HEK293 (cell line): ENCODE results near the gene PRKCA.

Experiments used
- CTCF ChIA-PET: fragments of 350-600 bp; formaldehyde crosslinking; extraction: SDS; loops from one replicate; lab custom pipeline; 2021; ENCODE audit warnings: antibody characterized with exemption; lab: Yijun Ruan, JAX
- POLR2A ChIA-PET: fragments of 300-600 bp; formaldehyde crosslinking; extraction: SDS; loops from one replicate; lab custom pipeline; 2020; ENCODE audit warnings: antibody characterized with exemption, inconsistent platforms; lab: Yijun Ruan, JAX
- H3K27ac ChIP-seq: fragments of 200-500 bp; sonication (Bioruptor generic); 2 replicates; pipeline ENCODE4 v1.5.1; 2014; ENCODE audit warnings: low read depth, low read length, control low read depth, inconsistent platforms; ENCODE audit errors: extremely low read depth
- H3K36me3 ChIP-seq, 2 experiments: fragments of 200-500 bp in 1 of 2; sonication (Bioruptor generic) in 1 of 2; 1 replicate in 1 of 2; 2 replicates in 1 of 2; pipeline ENCODE4 v1.5.1; 2014 to 2017; ENCODE audit warnings: inconsistent platforms in 2 of 2, low read length in 2 of 2; ENCODE audit not compliant: control insufficient read depth in 2 of 2, insufficient read depth in 1 of 2
- H3K4me1 ChIP-seq: fragments of 200-500 bp; sonication (Bioruptor generic); 2 replicates; pipeline ENCODE4 v1.5.1; 2014; ENCODE audit warnings: mild to moderate bottlenecking, low read length, inconsistent platforms; ENCODE audit not compliant: control insufficient read depth, insufficient read depth
- H3K4me3 ChIP-seq: 2 replicates; pipeline ENCODE4 v1.5.1; 2011; ENCODE audit warnings: low read depth, mild to moderate bottlenecking, control low read depth, low read length, moderate library complexity
- H3K9me3 ChIP-seq: fragments of 200-500 bp; sonication (Bioruptor generic); 2 replicates; pipeline ENCODE4 v1.5.1; 2014; ENCODE audit warnings: low read depth, low read length, inconsistent platforms; ENCODE audit not compliant: control insufficient read depth, insufficient read depth
- FEZF1 ChIP-seq: fragments of 450-650 bp; formaldehyde crosslinking; IDR thresholded peaks from 2 replicates; pipeline ENCODE4 v1.5.1; 2016; ENCODE audit warnings: missing biosample characterization, missing genetic modification characterization
- GLIS1 ChIP-seq: fragments of 450-650 bp; formaldehyde crosslinking; IDR thresholded peaks from 2 replicates; pipeline ENCODE4 v1.5.1; 2016; ENCODE audit warnings: missing biosample characterization, missing genetic modification characterization
- GLIS2 ChIP-seq: fragments of 450-650 bp; formaldehyde crosslinking; IDR thresholded peaks from 2 replicates; pipeline ENCODE4 v1.5.1; 2016; ENCODE audit warnings: missing biosample characterization, missing genetic modification characterization
- IKZF3 ChIP-seq: fragments of 450-650 bp; IDR thresholded peaks from 2 replicates; pipeline ENCODE4 v1.5.0; 2018; ENCODE audit warnings: missing biosample characterization, mild to moderate bottlenecking, missing genetic modification characterization, moderate library complexity
- OVOL3 ChIP-seq: fragments of 450-650 bp; formaldehyde crosslinking; IDR thresholded peaks from 2 replicates; pipeline ENCODE4 v1.5.1; 2016; ENCODE audit warnings: missing biosample characterization, missing genetic modification characterization
- SCRT1 ChIP-seq: fragments of 450-650 bp; formaldehyde crosslinking; IDR thresholded peaks from 2 replicates; pipeline ENCODE4 v1.5.1; 2016; ENCODE audit warnings: missing biosample characterization, missing genetic modification characterization, borderline replicate concordance
- SCRT2 ChIP-seq: fragments of 450-650 bp; formaldehyde crosslinking; IDR thresholded peaks from 2 replicates; pipeline ENCODE4 v1.5.1; 2016; ENCODE audit warnings: missing biosample characterization, missing genetic modification characterization
- SETDB1 ChIP-seq: IDR thresholded peaks from one replicate; pipeline ENCODE4 v1.6.1; 2017; ENCODE audit warnings: mild to moderate bottlenecking, low read length, moderate library complexity, mixed read lengths; ENCODE audit not compliant: insufficient read length
- SP2 ChIP-seq: fragments of 450-650 bp; formaldehyde crosslinking; IDR thresholded peaks from 2 replicates; pipeline ENCODE4 v1.5.1; 2016; ENCODE audit warnings: missing biosample characterization, missing genetic modification characterization
- ZIC2 ChIP-seq: fragments of 450-650 bp; formaldehyde crosslinking; IDR thresholded peaks from 2 replicates; pipeline ENCODE4 v1.5.1; 2016; ENCODE audit warnings: missing biosample characterization, missing genetic modification characterization
- ZNF133 ChIP-seq: fragments of 450-650 bp; formaldehyde crosslinking; IDR thresholded peaks from 2 replicates; pipeline ENCODE4 v1.5.1; 2016; ENCODE audit warnings: missing biosample characterization, missing genetic modification characterization
- ZNF16 ChIP-seq: fragments of 450-650 bp; formaldehyde crosslinking; IDR thresholded peaks from 2 replicates; pipeline ENCODE4 v1.5.1; 2016; ENCODE audit warnings: low read depth, missing biosample characterization, missing genetic modification characterization
- ZNF2 ChIP-seq: fragments of 450-650 bp; formaldehyde crosslinking; IDR thresholded peaks from 2 replicates; pipeline ENCODE4 v1.5.1; 2016; ENCODE audit warnings: missing biosample characterization, missing genetic modification characterization
- ZNF274 ChIP-seq, 2 experiments: fragments of 200-500 bp in 1 of 2; fragments of 450-650 bp in 1 of 2; sonication (Bioruptor generic) in 1 of 2; formaldehyde crosslinking in 1 of 2; IDR thresholded peaks; 2 replicates each; pipeline versions ENCODE4 v1.5.1 to v1.6.1; 2014 to 2016; ENCODE audit warnings: borderline replicate concordance in 1 of 2, inconsistent platforms in 1 of 2, low read length in 1 of 2, missing biosample characterization in 1 of 2, missing genetic modification characterization in 1 of 2
- ZNF48 ChIP-seq: fragments of 450-650 bp; formaldehyde crosslinking; IDR thresholded peaks from 2 replicates; pipeline ENCODE4 v1.5.1; 2016; ENCODE audit warnings: missing biosample characterization, missing genetic modification characterization
- ZNF514 ChIP-seq: fragments of 450-650 bp; formaldehyde crosslinking; IDR thresholded peaks from 2 replicates; pipeline ENCODE4 v1.5.1; 2016; ENCODE audit warnings: missing biosample characterization, missing genetic modification characterization
- ZNF571 ChIP-seq: fragments of 450-650 bp; formaldehyde crosslinking; IDR thresholded peaks from 2 replicates; pipeline ENCODE4 v1.5.0; 2017; ENCODE audit warnings: missing biosample characterization, missing genetic modification characterization
- ZNF626 ChIP-seq: fragments of 450-650 bp; sonication (Bioruptor Pico); formaldehyde crosslinking; IDR thresholded peaks from 2 replicates; pipeline ENCODE4 v1.5.1; 2018; ENCODE audit warnings: missing biosample characterization, missing genetic modification characterization, inconsistent platforms
- ZNF629 ChIP-seq: fragments of 450-650 bp; formaldehyde crosslinking; IDR thresholded peaks from 2 replicates; pipeline ENCODE4 v1.5.1; 2017; ENCODE audit warnings: missing biosample characterization, missing genetic modification characterization
- ZNF701 ChIP-seq: fragments of 450-650 bp; formaldehyde crosslinking; IDR thresholded peaks from 2 replicates; pipeline ENCODE4 v1.5.1; 2016; ENCODE audit warnings: missing biosample characterization, missing genetic modification characterization
- TF ChIP-seq, protein P1 (sequence below): fragments of 450-650 bp; IDR thresholded peaks from 2 replicates; pipeline ENCODE4 v1.5.1; 2018; ENCODE audit warnings: missing biosample characterization, mild to moderate bottlenecking, missing genetic modification characterization
- TF ChIP-seq, protein P2 (sequence below): fragments of 450-650 bp; formaldehyde crosslinking; IDR thresholded peaks from 2 replicates; pipeline ENCODE4 v1.5.1; 2017; ENCODE audit warnings: missing biosample characterization, mild to moderate bottlenecking, missing genetic modification characterization, moderate library complexity
- TF ChIP-seq, protein P3 (sequence below): fragments of 450-650 bp; formaldehyde crosslinking; IDR thresholded peaks from 2 replicates; pipeline ENCODE4 v1.5.1; 2016; ENCODE audit warnings: missing biosample characterization, missing genetic modification characterization

Gene PRKCA

DNA sequence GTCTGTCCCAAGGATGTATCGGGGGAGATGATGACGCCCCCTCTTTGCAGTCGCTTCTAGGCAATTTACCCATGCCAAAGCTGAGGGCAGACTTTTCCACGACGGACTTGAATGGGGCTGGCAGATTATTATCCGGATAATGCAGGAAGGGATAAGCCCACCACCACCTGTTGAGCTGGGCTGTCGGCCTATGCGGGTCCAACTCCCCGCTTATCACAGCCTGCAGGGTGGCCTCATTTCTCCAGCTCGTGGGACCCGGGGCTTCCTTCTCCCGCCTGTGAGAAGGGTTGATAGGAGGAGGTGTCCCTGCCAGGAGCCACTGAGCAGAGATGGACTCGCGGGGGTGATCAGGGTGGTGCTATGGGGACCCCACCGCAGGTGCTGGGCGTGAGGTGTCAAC, 533.1 kb downstream of the PRKCA start:
- Histone ChIP-seq H3K36me3 (no peaks in the 10 kb centered on the region), H3K4me3 (no peak overlapping the region), H3K27ac (no peak overlapping the region), H3K4me1 (0 out of 2 replicates have a peak, but pooled peaks cover 3% of the 10 kb centered on the region), H3K9me3 (no peaks in the 10 kb centered on the region)
- ChIA-PET POLR2A (interaction anchor here (0.8 kb wide), 1 partner anchor 389 kb away, joined by 3 read pairs; no protein-coding TSS in a partner anchor), CTCF (no interaction called here)
- TF ChIP-seq ZNF514 (tag by site-specific recombination), result no peak
- TF ChIP-seq, protein P1, sequence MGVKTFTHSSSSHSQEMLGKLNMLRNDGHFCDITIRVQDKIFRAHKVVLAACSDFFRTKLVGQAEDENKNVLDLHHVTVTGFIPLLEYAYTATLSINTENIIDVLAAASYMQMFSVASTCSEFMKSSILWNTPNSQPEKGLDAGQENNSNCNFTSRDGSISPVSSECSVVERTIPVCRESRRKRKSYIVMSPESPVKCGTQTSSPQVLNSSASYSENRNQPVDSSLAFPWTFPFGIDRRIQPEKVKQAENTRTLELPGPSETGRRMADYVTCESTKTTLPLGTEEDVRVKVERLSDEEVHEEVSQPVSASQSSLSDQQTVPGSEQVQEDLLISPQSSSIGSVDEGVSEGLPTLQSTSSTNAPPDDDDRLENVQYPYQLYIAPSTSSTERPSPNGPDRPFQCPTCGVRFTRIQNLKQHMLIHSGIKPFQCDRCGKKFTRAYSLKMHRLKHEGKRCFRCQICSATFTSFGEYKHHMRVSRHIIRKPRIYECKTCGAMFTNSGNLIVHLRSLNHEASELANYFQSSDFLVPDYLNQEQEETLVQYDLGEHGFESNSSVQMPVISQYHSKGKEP, result no peak
- TF ChIP-seq, protein P2, sequence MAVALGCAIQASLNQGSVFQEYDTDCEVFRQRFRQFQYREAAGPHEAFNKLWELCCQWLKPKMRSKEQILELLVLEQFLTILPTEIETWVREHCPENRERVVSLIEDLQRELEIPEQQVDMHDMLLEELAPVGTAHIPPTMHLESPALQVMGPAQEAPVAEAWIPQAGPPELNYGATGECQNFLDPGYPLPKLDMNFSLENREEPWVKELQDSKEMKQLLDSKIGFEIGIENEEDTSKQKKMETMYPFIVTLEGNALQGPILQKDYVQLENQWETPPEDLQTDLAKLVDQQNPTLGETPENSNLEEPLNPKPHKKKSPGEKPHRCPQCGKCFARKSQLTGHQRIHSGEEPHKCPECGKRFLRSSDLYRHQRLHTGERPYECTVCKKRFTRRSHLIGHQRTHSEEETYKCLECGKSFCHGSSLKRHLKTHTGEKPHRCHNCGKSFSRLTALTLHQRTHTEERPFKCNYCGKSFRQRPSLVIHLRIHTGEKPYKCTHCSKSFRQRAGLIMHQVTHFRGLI (tag by site-specific recombination), result no peak
- TF ChIP-seq GLIS2 (tag by site-specific recombination), result 0 out of 2 replicates have a peak, but pooled peaks have one; percentile 17
- no peak for TF ChIP-seq ZNF2 (tag by site-specific recombination)
- TF ChIP-seq ZNF629 (tag by site-specific recombination), result no peak
- no peak for TF ChIP-seq SETDB1
- TF ChIP-seq SCRT1 (tag by site-specific recombination), result peak; percentile 79
- no peak for TF ChIP-seq IKZF3 (tag by site-specific recombination)
- no peak for TF ChIP-seq ZNF16 (tag by site-specific recombination)
- no peak for TF ChIP-seq ZNF48 (tag by site-specific recombination)
- TF ChIP-seq SCRT2 (tag by site-specific recombination), result peak; percentile 92
- TF ChIP-seq, protein P3, sequence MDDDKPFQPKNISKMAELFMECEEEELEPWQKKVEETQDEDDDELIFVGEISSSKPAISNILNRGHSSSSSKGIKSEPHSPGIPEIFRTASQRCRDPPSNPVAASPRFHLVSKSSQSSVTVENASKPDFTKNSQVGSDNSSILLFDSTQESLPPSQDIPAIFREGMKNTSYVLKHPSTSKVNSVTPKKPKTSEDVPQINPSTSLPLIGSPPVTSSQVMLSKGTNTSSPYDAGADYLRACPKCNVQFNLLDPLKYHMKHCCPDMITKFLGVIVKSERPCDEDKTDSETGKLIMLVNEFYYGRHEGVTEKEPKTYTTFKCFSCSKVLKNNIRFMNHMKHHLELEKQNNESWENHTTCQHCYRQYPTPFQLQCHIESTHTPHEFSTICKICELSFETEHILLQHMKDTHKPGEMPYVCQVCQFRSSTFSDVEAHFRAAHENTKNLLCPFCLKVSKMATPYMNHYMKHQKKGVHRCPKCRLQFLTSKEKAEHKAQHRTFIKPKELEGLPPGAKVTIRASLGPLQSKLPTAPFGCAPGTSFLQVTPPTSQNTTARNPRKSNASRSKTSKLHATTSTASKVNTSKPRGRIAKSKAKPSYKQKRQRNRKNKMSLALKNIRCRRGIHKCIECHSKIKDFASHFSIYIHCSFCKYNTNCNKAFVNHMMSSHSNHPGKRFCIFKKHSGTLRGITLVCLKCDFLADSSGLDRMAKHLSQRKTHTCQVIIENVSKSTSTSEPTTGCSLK (tag by site-specific recombination), result no peak
- TF ChIP-seq FEZF1, result no peak

DNA sequence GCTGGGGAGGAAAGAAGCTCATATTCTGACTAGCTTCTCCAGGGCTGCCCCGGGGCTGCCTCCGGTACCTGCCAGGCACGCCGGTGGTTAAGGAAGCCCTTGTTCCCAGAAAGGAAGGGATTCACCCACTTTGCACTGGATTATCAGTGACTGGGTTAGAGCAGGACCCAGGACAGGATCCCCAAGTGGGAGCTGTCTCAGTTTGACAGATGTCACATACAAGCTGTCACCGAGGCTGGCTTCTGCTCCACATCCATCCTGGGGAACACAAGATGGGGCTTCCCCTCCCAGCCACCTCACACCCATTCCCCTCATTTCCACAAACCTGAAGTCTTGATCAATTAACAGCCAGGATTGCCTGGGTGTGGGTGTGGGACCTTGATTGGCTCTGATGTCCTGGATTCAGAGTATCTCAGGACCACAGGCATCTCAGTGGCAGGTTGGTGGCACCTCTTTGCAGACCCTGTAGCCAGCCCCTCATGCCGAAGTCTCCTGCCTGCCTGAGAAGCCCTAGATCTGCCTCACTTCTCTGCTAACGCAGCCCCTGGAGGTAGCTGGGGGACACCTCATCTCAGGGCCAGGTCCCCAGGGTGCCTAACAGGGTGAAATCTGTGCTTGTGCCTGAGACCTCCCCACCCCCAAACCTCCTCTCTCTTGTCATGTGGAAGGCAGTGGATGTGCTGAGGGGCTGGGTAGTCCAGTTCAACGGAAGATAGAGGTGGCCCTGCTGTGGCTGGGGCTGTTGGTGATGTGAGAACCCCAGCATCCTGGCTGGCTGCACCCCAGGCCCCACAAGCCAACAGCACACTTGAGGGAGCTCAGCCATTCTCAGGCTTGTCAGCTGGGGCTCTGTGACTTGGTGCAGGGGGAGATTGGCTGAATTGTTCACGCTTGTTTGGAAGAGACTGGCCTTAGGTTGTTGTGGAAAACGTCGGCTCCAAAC, 533.9 kb downstream of the PRKCA start:
- no peaks in the 10 kb centered on the region for H3K36me3 ChIP-seq
- 0 out of 2 replicates have a peak, but pooled peaks cover 3% of the 10 kb centered on the region for H3K4me1 ChIP-seq
- TF ChIP-seq ZIC2 (tag by site-specific recombination) (no peak), ZNF274 (IDR thresholded peaks at IDR 0.05; ENCODE audit: low read length) (no peak), ZNF274 (tag by site-specific recombination; IDR thresholded peaks at IDR 0.05; ENCODE audit: borderline replicate concordance) (no peak), GLIS1 (tag by site-specific recombination) (no peak), ZNF571 (tag by site-specific recombination) (no peak), ZNF701 (tag by site-specific recombination) (no peak), IKZF3 (tag by site-specific recombination) (no peak), OVOL3 (no peak), ZNF133 (no peak), ZNF626 (tag by site-specific recombination) (no peak), SP2 (no peak)
- no peak overlapping the region for H3K4me3 ChIP-seq
- H3K27ac ChIP-seq, result no peak overlapping the region
- POLR2A ChIA-PET, result interaction anchor here (0.6 kb wide), 1 partner anchor 99 kb away, joined by 3 read pairs; no protein-coding TSS in a partner anchor
- no peaks in the 10 kb centered on the region for H3K9me3 ChIP-seq
- CTCF ChIA-PET, result no interaction called here
